Smooth muscle cell (in vitro differentiated cells): ENCODE results near the gene C4BPA. TPM values are rescaled to one million over a fixed set of nuclear protein-coding genes. Genes with fewer than 3 reads are reported as not detected.

Experiments used
- DNase-seq: peaks from one replicate; lab custom pipeline; 2025; ENCODE audit not compliant: unreplicated experiment; lab: John Stamatoyannopoulos, UW
- H2AFZ ChIP-seq: fragments of 200-600 bp; sonication (generic); 2 replicates; pipeline ENCODE4 v1.6.0; 2016; ENCODE audit warnings: antibody characterized with exemption, low read depth, mild to moderate bottlenecking
- H3F3A ChIP-seq: fragments of 200-600 bp; sonication (generic); 2 replicates; pipeline ENCODE4 v1.6.0; 2017; ENCODE audit warnings: antibody characterized with exemption, low read depth
- H3K27ac ChIP-seq: fragments of 200-600 bp; sonication (generic); 2 replicates; pipeline ENCODE4 v1.5.1; 2016; ENCODE audit warnings: low read depth, mild to moderate bottlenecking
- H3K27me3 ChIP-seq: fragments of 200-600 bp; sonication (generic); 2 replicates; pipeline ENCODE4 v1.6.1; 2016; ENCODE audit warnings: low read depth, mild to moderate bottlenecking
- H3K36me3 ChIP-seq: fragments of 200-600 bp; sonication (generic); 2 replicates; pipeline ENCODE4 v1.5.1; 2016; ENCODE audit warnings: low read depth
- H3K4me1 ChIP-seq: fragments of 200-600 bp; sonication (generic); 2 replicates; pipeline ENCODE4 v1.5.1; 2016; ENCODE audit warnings: low read depth
- H3K4me2 ChIP-seq: fragments of 200-600 bp; sonication (generic); 2 replicates; pipeline ENCODE4 v1.6.0; 2016; ENCODE audit warnings: mild to moderate bottlenecking
- H3K4me3 ChIP-seq: fragments of 200-600 bp; sonication (generic); 2 replicates; pipeline ENCODE4 v1.5.1; 2016; ENCODE audit warnings: mild to moderate bottlenecking
- H3K79me2 ChIP-seq: fragments of 200-600 bp; sonication (generic); 2 replicates; pipeline ENCODE4 v1.6.0; 2016; ENCODE audit warnings: low read depth, mild to moderate bottlenecking
- H3K9ac ChIP-seq: fragments of 200-600 bp; sonication (generic); 2 replicates; pipeline ENCODE4 v1.6.0; 2016; ENCODE audit warnings: low read depth
- H3K9me3 ChIP-seq: fragments of 200-600 bp; sonication (generic); replicated peaks from 2 replicates; pipeline ENCODE4 v1.5.1; 2016; ENCODE audit warnings: low read depth
- H4K20me1 ChIP-seq: fragments of 200-600 bp; sonication (generic); 2 replicates; pipeline ENCODE4 v1.6.0; 2016; ENCODE audit warnings: low read depth
- WGBS: methylation state at CpG from one replicate; pipeline ENCODE4 v1.1.7; 2016; ENCODE audit warnings: low lambda C conversion rate; 5-methylcytosine and 5-hydroxymethylcytosine counted together
- polyA plus RNA-seq: library from polyadenylated mRNA; unstranded; fragments of >200 nt; fragmentation: Nextera tagmentation; extraction: Ambion mirVana; gene quantifications from 2 replicates; pipeline ENCODE4 v1.2.1, GENCODE V29; 2016
- total RNA-seq: library from RNA; depleted of rRNA; stranded (reverse); fragments of >200 nt; gene quantifications from 2 replicates; pipeline ENCODE4 v1.2.3, GENCODE V29; 2014
- TF ChIP-seq, protein P1 (sequence below): fragments of 200-600 bp; sonication (generic); IDR thresholded peaks from 2 replicates; pipeline ENCODE4 v1.5.1; 2017; ENCODE audit warnings: borderline replicate concordance, mild to moderate bottlenecking, antibody characterized with exemption; ENCODE audit not compliant: insufficient read depth, poor library complexity, severe bottlenecking

The C4BPA gene
- total and polyA plus RNA-seq, 2 experiments from 2014 or later: not detected

DNA sequence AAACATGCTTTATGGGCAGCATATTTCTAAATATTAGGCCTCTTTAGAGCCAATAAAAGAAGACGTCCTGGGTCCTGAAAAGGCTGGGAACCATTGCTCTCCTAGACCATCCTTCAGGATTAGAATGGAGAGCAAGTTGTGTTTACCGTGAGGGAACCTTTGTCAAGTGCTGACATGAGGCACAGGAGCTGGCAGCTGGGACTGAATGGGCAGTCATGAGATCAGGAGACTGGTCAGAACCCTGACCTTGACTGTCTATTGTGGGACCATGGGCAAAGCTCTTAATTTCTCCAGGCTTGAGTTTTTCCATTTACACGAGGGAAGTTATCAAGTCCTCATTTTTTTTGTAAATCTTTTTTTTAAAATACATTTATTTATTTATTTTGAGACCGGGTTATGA is 45.8 kb upstream of the C4BPA start:
- no peaks in the 10 kb centered on the region for H4K20me1 ChIP-seq
- H3K36me3 ChIP-seq: no peaks in the 10 kb centered on the region
- no peaks in the 10 kb centered on the region for H3K27me3 ChIP-seq
- no peaks in the 10 kb centered on the region for H3F3A ChIP-seq
- H3K4me1 ChIP-seq: peaks cover 2% of the 10 kb centered on the region
- WGBS: 92% methylated on average over 4 of the region's 4 CpGs
- no peak overlapping the region for H3K4me2 ChIP-seq
- H3K27ac ChIP-seq: no peak overlapping the region
- TF ChIP-seq, protein P1, sequence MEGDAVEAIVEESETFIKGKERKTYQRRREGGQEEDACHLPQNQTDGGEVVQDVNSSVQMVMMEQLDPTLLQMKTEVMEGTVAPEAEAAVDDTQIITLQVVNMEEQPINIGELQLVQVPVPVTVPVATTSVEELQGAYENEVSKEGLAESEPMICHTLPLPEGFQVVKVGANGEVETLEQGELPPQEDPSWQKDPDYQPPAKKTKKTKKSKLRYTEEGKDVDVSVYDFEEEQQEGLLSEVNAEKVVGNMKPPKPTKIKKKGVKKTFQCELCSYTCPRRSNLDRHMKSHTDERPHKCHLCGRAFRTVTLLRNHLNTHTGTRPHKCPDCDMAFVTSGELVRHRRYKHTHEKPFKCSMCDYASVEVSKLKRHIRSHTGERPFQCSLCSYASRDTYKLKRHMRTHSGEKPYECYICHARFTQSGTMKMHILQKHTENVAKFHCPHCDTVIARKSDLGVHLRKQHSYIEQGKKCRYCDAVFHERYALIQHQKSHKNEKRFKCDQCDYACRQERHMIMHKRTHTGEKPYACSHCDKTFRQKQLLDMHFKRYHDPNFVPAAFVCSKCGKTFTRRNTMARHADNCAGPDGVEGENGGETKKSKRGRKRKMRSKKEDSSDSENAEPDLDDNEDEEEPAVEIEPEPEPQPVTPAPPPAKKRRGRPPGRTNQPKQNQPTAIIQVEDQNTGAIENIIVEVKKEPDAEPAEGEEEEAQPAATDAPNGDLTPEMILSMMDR: no peak
- no peak overlapping the region for H3K4me3 ChIP-seq
- no peaks in the 10 kb centered on the region for H3K79me2 ChIP-seq
- H3K9me3 ChIP-seq: no peaks in the 10 kb centered on the region
- DNase-seq: no peak
- H3K9ac ChIP-seq: no peak overlapping the region
- H2AFZ ChIP-seq: no peak overlapping the region

DNA sequence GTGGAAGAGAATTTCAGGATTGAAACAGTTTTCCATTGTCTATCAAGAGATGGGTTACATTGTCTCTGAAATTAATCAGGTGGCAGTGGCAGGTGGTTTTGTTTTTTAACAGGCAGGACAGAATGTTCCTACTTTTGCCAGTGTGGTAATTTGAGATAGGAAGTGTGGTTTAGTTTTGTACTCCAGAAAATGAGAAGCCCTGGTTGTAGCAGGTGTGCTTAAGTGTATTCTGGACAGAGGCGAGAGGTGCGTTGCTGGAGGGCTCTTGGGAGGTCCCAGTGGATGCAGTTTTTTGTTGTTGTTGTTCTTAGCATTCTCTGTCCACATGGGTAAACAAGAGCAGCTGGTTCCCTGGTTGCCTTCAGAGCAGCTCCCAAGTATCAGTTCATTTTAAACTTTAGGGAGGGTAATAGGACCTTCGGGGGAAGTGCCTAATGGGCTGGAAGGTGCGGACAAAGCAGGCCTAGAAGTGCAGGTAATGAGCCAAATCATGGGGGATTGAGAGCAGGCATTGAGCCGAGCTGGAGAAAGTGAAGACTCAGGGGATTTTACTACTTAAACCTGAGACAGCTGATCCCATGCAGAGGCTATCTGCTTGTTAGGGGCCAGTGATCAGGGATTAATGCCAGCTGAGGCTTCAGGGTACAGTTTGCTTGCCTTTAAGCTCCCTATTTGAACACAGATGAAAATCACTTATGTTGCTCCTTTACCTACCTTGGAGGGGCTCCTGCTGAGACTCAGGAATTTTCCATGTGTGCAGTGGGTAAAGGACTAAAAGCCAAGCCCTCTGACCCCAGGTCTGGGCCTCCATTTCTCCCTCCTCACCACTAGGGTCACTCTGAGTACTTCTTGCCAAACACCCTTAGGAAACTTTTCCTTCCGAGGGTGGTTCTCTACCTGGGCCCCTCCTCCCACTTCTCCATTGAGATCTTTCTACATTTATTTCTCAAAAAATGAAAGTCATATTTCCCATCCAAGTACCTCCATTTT is 44.9 kb upstream of the C4BPA start:
- 84% methylated on average over 6 of the region's 6 CpGs for WGBS
- Histone ChIP-seq H2AFZ (no peak overlapping the region), H3K27me3 (no peaks in the 10 kb centered on the region), H3K4me2 (no peak overlapping the region), H3K36me3 (no peaks in the 10 kb centered on the region), H3K9me3 (no peaks in the 10 kb centered on the region), H3K27ac (no peak overlapping the region), H3K9ac (no peak overlapping the region), H4K20me1 (no peaks in the 10 kb centered on the region), H3K79me2 (no peaks in the 10 kb centered on the region), H3K4me3 (no peak overlapping the region), H3K4me1 (peaks cover 2% of the 10 kb centered on the region), H3F3A (no peaks in the 10 kb centered on the region)
- DNase-seq: no peak
- TF ChIP-seq, protein P1: no peak

DNA sequence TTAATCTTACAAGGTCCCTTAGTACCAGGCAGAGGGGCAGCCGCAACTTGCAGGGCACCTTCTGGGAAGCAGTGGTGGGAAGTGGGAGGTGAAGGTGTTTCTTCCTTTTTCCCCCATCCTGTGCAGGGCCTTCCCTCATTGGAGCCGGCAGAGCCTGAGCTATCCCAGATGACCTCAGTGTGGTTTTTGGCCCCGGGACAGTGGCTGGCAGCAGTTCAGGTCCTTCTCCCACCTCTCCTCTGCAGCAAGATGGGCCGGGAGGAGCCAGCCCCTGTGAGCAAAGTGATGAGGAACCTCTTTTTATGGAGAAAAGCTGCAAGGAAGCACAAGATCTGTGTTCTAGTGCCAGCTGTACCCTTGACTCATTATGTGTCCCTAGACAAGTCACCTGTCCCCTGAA is 44.2 kb upstream of the C4BPA start:
- no peak overlapping the region for H3K4me2 ChIP-seq
- no peak overlapping the region for H3K4me3 ChIP-seq
- H3K4me1 ChIP-seq: peaks cover 2% of the 10 kb centered on the region
- H3K9me3 ChIP-seq: no peaks in the 10 kb centered on the region
- no peak overlapping the region for H2AFZ ChIP-seq
- 97% methylated on average over 4 of the region's 4 CpGs for WGBS
- no peaks in the 10 kb centered on the region for H3K79me2 ChIP-seq
- H3K9ac ChIP-seq: no peak overlapping the region
- H3K27me3 ChIP-seq: no peaks in the 10 kb centered on the region
- no peaks in the 10 kb centered on the region for H3K36me3 ChIP-seq
- H3K27ac ChIP-seq: no peak overlapping the region
- no peaks in the 10 kb centered on the region for H4K20me1 ChIP-seq
- DNase-seq: no peak
- no peaks in the 10 kb centered on the region for H3F3A ChIP-seq
- TF ChIP-seq, protein P1: no peak

DNA sequence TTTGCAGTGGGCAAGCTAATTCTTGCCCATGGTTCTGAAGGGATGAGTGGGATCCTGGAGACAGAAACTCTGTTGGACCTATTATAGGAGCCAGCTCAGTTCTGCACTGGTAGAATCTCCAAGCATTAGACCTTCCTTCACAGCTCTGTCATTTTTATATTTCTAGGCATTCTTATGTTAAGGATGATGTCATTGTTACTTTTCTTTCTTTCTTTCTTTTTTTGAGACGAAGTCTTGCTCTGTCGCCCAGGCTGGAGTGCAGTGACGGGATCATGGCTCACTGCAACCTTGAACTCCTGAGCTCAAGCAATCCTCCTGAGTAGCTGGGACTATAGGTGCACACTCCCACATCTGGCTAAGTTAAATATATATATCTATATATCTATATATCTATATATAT is 43.4 kb upstream of the C4BPA start:
- H3K4me3 ChIP-seq: no peak overlapping the region
- H2AFZ ChIP-seq: no peak overlapping the region
- peaks cover 2% of the 10 kb centered on the region for H3K4me1 ChIP-seq
- no peak overlapping the region for H3K27ac ChIP-seq
- H3K9me3 ChIP-seq: no peaks in the 10 kb centered on the region
- TF ChIP-seq, protein P1: no peak
- no peak overlapping the region for H3K4me2 ChIP-seq
- H3K27me3 ChIP-seq: no peaks in the 10 kb centered on the region
- H3F3A ChIP-seq: no peaks in the 10 kb centered on the region
- H3K36me3 ChIP-seq: no peaks in the 10 kb centered on the region
- H4K20me1 ChIP-seq: no peaks in the 10 kb centered on the region
- no peak overlapping the region for H3K9ac ChIP-seq
- DNase-seq: no peak
- WGBS: 66% methylated on average over 3 of the region's 3 CpGs
- no peaks in the 10 kb centered on the region for H3K79me2 ChIP-seq
